Neural progenitor cell (in vitro differentiated cells): ENCODE results near the gene LIPM. TPM values are rescaled to one million over a fixed set of nuclear protein-coding genes. Genes with fewer than 3 reads are reported as not detected.

ENCODE experiments used
- DNase-seq: peaks from one replicate; pipeline ENCODE4 v3.0.0-alpha.2; 2016; ENCODE audit warnings: low spot score
- H2AFZ ChIP-seq: fragments of 200-600 bp; sonication (generic); replicated peaks from 2 replicates; pipeline ENCODE4 v1.6.1; 2016; ENCODE audit warnings: antibody characterized with exemption
- H3F3A ChIP-seq: fragments of 200-600 bp; sonication (generic); 2 replicates; pipeline ENCODE4 v1.6.1; 2016; ENCODE audit warnings: antibody characterized with exemption, low read depth
- H3K27ac ChIP-seq: fragments of 200-600 bp; sonication (generic); 2 replicates; pipeline ENCODE4 v1.5.1; 2016; ENCODE audit warnings: mild to moderate bottlenecking
- H3K27me3 ChIP-seq: fragments of 200-600 bp; sonication (generic); 2 replicates; pipeline ENCODE4 v1.6.1; 2016; ENCODE audit warnings: mild to moderate bottlenecking, moderate library complexity
- H3K36me3 ChIP-seq: fragments of 200-600 bp; sonication (generic); 2 replicates; pipeline ENCODE4 v1.5.1; 2016
- H3K4me1 ChIP-seq: fragments of 200-600 bp; sonication (generic); 2 replicates; pipeline ENCODE4 v1.6.1; 2016; ENCODE audit warnings: mixed run types
- H3K4me2 ChIP-seq: fragments of 200-600 bp; sonication (generic); 2 replicates; pipeline ENCODE4 v1.6.1; 2016
- H3K4me3 ChIP-seq: fragments of 200-600 bp; sonication (generic); 2 replicates; pipeline ENCODE4 v1.5.1; 2016
- H3K79me2 ChIP-seq: fragments of 200-600 bp; sonication (generic); 2 replicates; pipeline ENCODE4 v1.6.1; 2016; ENCODE audit warnings: low read depth
- H3K9ac ChIP-seq: fragments of 200-600 bp; sonication (generic); 2 replicates; pipeline ENCODE4 v1.6.1; 2016
- H3K9me3 ChIP-seq: fragments of 200-600 bp; sonication (generic); 2 replicates; pipeline ENCODE4 v1.5.1; 2016; ENCODE audit warnings: low read depth
- H4K20me1 ChIP-seq: fragments of 200-600 bp; sonication (generic); 2 replicates; pipeline ENCODE4 v1.6.1; 2016; ENCODE audit warnings: low read depth
- H3K27ac Mint-ChIP-seq: 3 replicates; pipeline ENCODE4 v1.8.0; 2021; ENCODE audit warnings: mixed read lengths
- H3K27me3 Mint-ChIP-seq: 2 replicates; pipeline ENCODE4 v1.8.0; 2022; ENCODE audit warnings: low read depth, mild to moderate bottlenecking, inconsistent platforms, moderate library complexity, mixed read lengths; ENCODE audit not compliant: insufficient read depth
- H3K36me3 Mint-ChIP-seq: 3 replicates; pipeline ENCODE4 v1.8.0; 2021; ENCODE audit warnings: mixed read lengths
- H3K4me1 Mint-ChIP-seq: 3 replicates; pipeline ENCODE4 v1.8.0; 2021; ENCODE audit warnings: mixed read lengths
- H3K4me3 Mint-ChIP-seq: 3 replicates; pipeline ENCODE4 v1.8.0; 2021; ENCODE audit warnings: mild to moderate bottlenecking, moderate library complexity, mixed read lengths
- H3K9me3 Mint-ChIP-seq: 3 replicates; pipeline ENCODE4 v1.8.0; 2020; ENCODE audit warnings: mixed read lengths
- EZH2 ChIP-seq: fragments of 200-600 bp; sonication (generic); IDR thresholded peaks from 2 replicates; pipeline ENCODE4 v1.6.1; 2017; ENCODE audit warnings: antibody characterized with exemption, mild to moderate bottlenecking, moderate library complexity
- EZH2phosphoT487 ChIP-seq: fragments of 200-600 bp; sonication (generic); IDR thresholded peaks from 2 replicates; pipeline ENCODE4 v1.6.1; 2017; ENCODE audit warnings: antibody characterized with exemption
- total RNA-seq: library from RNA; depleted of rRNA; stranded (reverse); fragments of >200 nt; gene quantifications from 2 replicates; pipeline ENCODE4 v1.2.3, GENCODE V29; 2015; ENCODE audit warnings: low replicate concordance
- TF ChIP-seq, protein P1 (sequence below): fragments of 200-600 bp; sonication (generic); IDR thresholded peaks from 2 replicates; pipeline ENCODE4 v1.5.1; 2017; ENCODE audit warnings: antibody characterized with exemption, mild to moderate bottlenecking

LIPM gene
- total RNA-seq, 1 donor from 2014 or later: not detected

DNA sequence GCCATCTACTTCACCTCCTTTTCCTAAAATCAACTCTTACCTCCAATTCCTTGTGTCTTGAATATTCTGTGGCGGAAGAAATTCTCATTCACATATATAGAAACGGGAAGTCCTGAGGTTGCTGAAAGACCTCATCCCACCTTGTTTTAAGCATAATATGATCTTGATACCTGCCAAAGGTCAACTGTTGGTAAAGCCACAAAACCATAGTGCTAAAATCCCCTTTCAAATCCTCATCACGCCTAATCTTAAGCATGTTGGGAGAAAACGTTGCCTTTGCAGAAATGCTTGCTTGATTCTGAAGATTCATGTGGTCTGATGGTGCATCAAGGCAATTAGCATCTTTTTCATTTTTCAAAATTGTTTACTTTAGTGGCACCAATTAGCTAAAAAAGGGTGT is 40.6 kb downstream of the LIPM start:
- no peaks in the 10 kb centered on the region for H3K9me3 ChIP-seq
- H3K4me1 ChIP-seq: no peaks in the 10 kb centered on the region
- no peak for DNase-seq
- no peaks in the 10 kb centered on the region for H3F3A ChIP-seq
- no peak overlapping the region for H2AFZ ChIP-seq
- H3K36me3 Mint-ChIP-seq: no peaks in the 10 kb centered on the region
- no peaks in the 10 kb centered on the region for H3K27me3 Mint-ChIP-seq
- no peaks in the 10 kb centered on the region for H4K20me1 ChIP-seq
- no peaks in the 10 kb centered on the region for H3K4me1 Mint-ChIP-seq
- H3K4me3 Mint-ChIP-seq: no peak overlapping the region
- no peak overlapping the region for H3K27ac Mint-ChIP-seq
- H3K79me2 ChIP-seq: no peaks in the 10 kb centered on the region
- H3K4me3 ChIP-seq: no peak overlapping the region
- H3K9me3 Mint-ChIP-seq: no peaks in the 10 kb centered on the region
- H3K4me2 ChIP-seq: no peak overlapping the region
- H3K27me3 ChIP-seq: no peaks in the 10 kb centered on the region
- H3K36me3 ChIP-seq: no peaks in the 10 kb centered on the region
- TF ChIP-seq EZH2 (no peak), EZH2phosphoT487 (no peak)
- TF ChIP-seq, protein P1, sequence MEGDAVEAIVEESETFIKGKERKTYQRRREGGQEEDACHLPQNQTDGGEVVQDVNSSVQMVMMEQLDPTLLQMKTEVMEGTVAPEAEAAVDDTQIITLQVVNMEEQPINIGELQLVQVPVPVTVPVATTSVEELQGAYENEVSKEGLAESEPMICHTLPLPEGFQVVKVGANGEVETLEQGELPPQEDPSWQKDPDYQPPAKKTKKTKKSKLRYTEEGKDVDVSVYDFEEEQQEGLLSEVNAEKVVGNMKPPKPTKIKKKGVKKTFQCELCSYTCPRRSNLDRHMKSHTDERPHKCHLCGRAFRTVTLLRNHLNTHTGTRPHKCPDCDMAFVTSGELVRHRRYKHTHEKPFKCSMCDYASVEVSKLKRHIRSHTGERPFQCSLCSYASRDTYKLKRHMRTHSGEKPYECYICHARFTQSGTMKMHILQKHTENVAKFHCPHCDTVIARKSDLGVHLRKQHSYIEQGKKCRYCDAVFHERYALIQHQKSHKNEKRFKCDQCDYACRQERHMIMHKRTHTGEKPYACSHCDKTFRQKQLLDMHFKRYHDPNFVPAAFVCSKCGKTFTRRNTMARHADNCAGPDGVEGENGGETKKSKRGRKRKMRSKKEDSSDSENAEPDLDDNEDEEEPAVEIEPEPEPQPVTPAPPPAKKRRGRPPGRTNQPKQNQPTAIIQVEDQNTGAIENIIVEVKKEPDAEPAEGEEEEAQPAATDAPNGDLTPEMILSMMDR: no peak
- no peak overlapping the region for H3K27ac ChIP-seq
- H3K9ac ChIP-seq: no peak overlapping the region

GRCh38 chr10:88848499-88848898 is 46.0 kb downstream of the LIPM start:
- H3K9me3 Mint-ChIP-seq: no peaks in the 10 kb centered on the region
- H2AFZ ChIP-seq: no peak overlapping the region
- H3K4me1 Mint-ChIP-seq: no peaks in the 10 kb centered on the region
- no peaks in the 10 kb centered on the region for H3K36me3 ChIP-seq
- no peaks in the 10 kb centered on the region for H3K9me3 ChIP-seq
- no peaks in the 10 kb centered on the region for H3F3A ChIP-seq
- no peaks in the 10 kb centered on the region for H3K36me3 Mint-ChIP-seq
- no peaks in the 10 kb centered on the region for H4K20me1 ChIP-seq
- no peaks in the 10 kb centered on the region for H3K27me3 Mint-ChIP-seq
- H3K79me2 ChIP-seq: no peaks in the 10 kb centered on the region
- no peak overlapping the region for H3K27ac ChIP-seq
- H3K4me3 Mint-ChIP-seq: no peak overlapping the region
- TF ChIP-seq, protein P1: no peak
- TF ChIP-seq EZH2phosphoT487 (no peak), EZH2 (no peak)
- H3K4me1 ChIP-seq: no peaks in the 10 kb centered on the region
- H3K9ac ChIP-seq: no peak overlapping the region
- no peak overlapping the region for H3K4me3 ChIP-seq
- DNase-seq: no peak
- H3K27ac Mint-ChIP-seq: no peak overlapping the region
- no peak overlapping the region for H3K4me2 ChIP-seq
- no peaks in the 10 kb centered on the region for H3K27me3 ChIP-seq

DNA sequence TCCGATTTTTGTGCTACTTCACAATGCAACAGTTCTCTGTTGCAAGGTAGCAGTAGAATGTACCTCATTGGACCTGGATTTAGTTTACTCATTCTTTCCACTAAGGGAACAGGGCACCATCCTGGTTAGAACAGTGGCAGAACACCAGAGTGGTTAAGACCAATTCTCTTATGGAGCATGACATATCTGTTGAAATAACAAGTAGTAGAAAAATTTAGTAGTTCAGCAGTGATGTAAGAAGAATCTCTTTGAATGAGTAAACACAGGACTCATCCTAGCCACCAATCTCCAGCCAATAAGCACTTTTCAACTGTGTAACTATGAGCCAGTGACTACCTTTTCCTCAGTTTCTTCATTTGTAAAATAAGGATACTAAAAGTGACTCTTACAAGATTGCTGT is 46.7 kb downstream of the LIPM start:
- H3K4me1 Mint-ChIP-seq: no peaks in the 10 kb centered on the region
- Histone ChIP-seq H3K27ac (no peak overlapping the region), H3K79me2 (no peaks in the 10 kb centered on the region), H3K9me3 (no peaks in the 10 kb centered on the region), H3K36me3 (no peaks in the 10 kb centered on the region), H3F3A (no peaks in the 10 kb centered on the region), H4K20me1 (no peaks in the 10 kb centered on the region), H3K27me3 (no peaks in the 10 kb centered on the region), H3K4me2 (no peak overlapping the region), H3K4me3 (no peak overlapping the region), H3K9ac (no peak overlapping the region), H2AFZ (no peak overlapping the region), H3K4me1 (no peaks in the 10 kb centered on the region)
- no peak for DNase-seq
- TF ChIP-seq EZH2phosphoT487 (no peak), EZH2 (no peak)
- TF ChIP-seq, protein P1: no peak
- H3K27me3 Mint-ChIP-seq: no peaks in the 10 kb centered on the region
- H3K9me3 Mint-ChIP-seq: no peaks in the 10 kb centered on the region
- no peak overlapping the region for H3K27ac Mint-ChIP-seq
- H3K36me3 Mint-ChIP-seq: no peaks in the 10 kb centered on the region
- no peak overlapping the region for H3K4me3 Mint-ChIP-seq
